Measurements from ENCODE around the gene GNAT1.

DNA sequence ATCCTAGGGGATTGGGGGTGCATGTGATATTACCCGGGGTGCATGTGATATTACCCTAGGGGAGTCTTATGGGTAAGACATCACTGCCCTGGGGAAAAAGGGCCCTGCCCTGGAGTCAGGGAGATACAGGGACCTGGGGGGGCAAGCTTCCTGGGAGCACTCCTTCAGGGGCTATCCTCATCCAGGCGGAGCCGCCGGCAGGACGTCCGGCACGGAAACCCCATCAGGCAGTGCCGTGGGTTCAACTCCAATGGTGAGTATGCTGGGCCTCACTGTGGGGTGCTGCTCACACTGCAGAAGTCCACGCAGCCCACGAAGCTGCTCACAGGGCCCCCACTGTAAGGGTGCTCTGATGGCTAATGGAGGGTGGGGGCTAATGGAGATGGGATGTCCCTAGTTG lies 5.3 kb upstream of the GNAT1 start:
- TF ChIP-seq, protein P1, sequence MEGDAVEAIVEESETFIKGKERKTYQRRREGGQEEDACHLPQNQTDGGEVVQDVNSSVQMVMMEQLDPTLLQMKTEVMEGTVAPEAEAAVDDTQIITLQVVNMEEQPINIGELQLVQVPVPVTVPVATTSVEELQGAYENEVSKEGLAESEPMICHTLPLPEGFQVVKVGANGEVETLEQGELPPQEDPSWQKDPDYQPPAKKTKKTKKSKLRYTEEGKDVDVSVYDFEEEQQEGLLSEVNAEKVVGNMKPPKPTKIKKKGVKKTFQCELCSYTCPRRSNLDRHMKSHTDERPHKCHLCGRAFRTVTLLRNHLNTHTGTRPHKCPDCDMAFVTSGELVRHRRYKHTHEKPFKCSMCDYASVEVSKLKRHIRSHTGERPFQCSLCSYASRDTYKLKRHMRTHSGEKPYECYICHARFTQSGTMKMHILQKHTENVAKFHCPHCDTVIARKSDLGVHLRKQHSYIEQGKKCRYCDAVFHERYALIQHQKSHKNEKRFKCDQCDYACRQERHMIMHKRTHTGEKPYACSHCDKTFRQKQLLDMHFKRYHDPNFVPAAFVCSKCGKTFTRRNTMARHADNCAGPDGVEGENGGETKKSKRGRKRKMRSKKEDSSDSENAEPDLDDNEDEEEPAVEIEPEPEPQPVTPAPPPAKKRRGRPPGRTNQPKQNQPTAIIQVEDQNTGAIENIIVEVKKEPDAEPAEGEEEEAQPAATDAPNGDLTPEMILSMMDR (conservative IDR thresholded peaks at IDR 0.05; ENCODE audit: low read length): no peak
- TF ChIP-seq EZH2phosphoT487 (IDR thresholded peaks at IDR 0.05; ENCODE audit: borderline replicate concordance, low read depth, low read length): no peak

Data from OCI-LY7 (cell line).